ENCODE results near the gene RTN1. TPM values are rescaled to one million over a fixed set of nuclear protein-coding genes. Genes with fewer than 3 reads are reported as not detected.

Gene RTN1
- total RNA-seq, 4 donors from 2014 or later, result 1.4 to 2.5 (median 1.8) TPM

- no peak for DNase-seq
- TF ChIP-seq CTCF (IDR thresholded peaks at IDR 0.05 in 4 of 5, conservative IDR thresholded peaks at IDR 0.05 in 1 of 5), result no peak
- TF ChIP-seq POLR2A (IDR thresholded peaks at IDR 0.05), result no peak
- in situ Hi-C loops (cut with MboI; ENCODE audit: low sequenced_read_pairs in 4 of 4), result no loop called here
- Histone ChIP-seq H3K27ac (no peak overlapping the region), H3K4me1 (no peaks in the 10 kb centered on the region), H3K36me3 (no peaks in the 10 kb centered on the region), H3K4me3 (no peak overlapping the region), H3K9me3 (no peaks in the 10 kb centered on the region), H3K27me3 (no peaks in the 10 kb centered on the region)
- no peak for ATAC-seq
- intact Hi-C loops (cut with DNase I; ENCODE audit: low total_unique reads), result no loop called here
Measured at GRCh38 chr14:59777006-59777579, 93.5 kb downstream of the RTN1 start.

- Histone ChIP-seq H3K27ac (no peak overlapping the region), H3K36me3 (no peaks in the 10 kb centered on the region), H3K4me3 (no peak overlapping the region), H3K9me3 (no peaks in the 10 kb centered on the region), H3K27me3 (no peaks in the 10 kb centered on the region), H3K4me1 (no peaks in the 10 kb centered on the region)
- ATAC-seq (no peak), DNase-seq (no peak)
- TF ChIP-seq POLR2A (IDR thresholded peaks at IDR 0.05) (no peak), CTCF (IDR thresholded peaks at IDR 0.05 in 4 of 5, conservative IDR thresholded peaks at IDR 0.05 in 1 of 5) (no peak)
- in situ Hi-C loops (cut with MboI; ENCODE audit: low sequenced_read_pairs in 4 of 4), result no loop called here
- intact Hi-C loops (cut with DNase I; ENCODE audit: low total_unique reads), result no loop called here
Measured at GRCh38 chr14:59776468-59776867, 94.1 kb downstream of the RTN1 start.

- H3K27ac ChIP-seq, result no peak overlapping the region
- H3K4me1 ChIP-seq, result no peaks in the 10 kb centered on the region
- intact Hi-C loops (cut with DNase I; ENCODE audit: low total_unique reads) (no loop called here), in situ Hi-C loops (cut with MboI; ENCODE audit: low sequenced_read_pairs in 4 of 4) (no loop called here)
- H3K36me3 ChIP-seq, result no peaks in the 10 kb centered on the region
- no peak overlapping the region for H3K4me3 ChIP-seq
- ATAC-seq (no peak), DNase-seq (no peak)
- TF ChIP-seq POLR2A (IDR thresholded peaks at IDR 0.05) (no peak), CTCF (IDR thresholded peaks at IDR 0.05 in 4 of 5, conservative IDR thresholded peaks at IDR 0.05 in 1 of 5) (no peak)
- no peaks in the 10 kb centered on the region for H3K9me3 ChIP-seq
- H3K27me3 ChIP-seq, result no peaks in the 10 kb centered on the region
Measured at GRCh38 chr14:59772233-59772632, 98.3 kb downstream of the RTN1 start.

GRCh38 chr14:59771577-59771976 is 99.0 kb downstream of the RTN1 start:
- no peak for ATAC-seq
- in situ Hi-C loops (cut with MboI; ENCODE audit: low sequenced_read_pairs in 4 of 4) (no loop called here), intact Hi-C loops (cut with DNase I; ENCODE audit: low total_unique reads) (no loop called here)
- H3K36me3 ChIP-seq, result no peaks in the 10 kb centered on the region
- H3K4me3 ChIP-seq, result no peak overlapping the region
- H3K9me3 ChIP-seq, result no peaks in the 10 kb centered on the region
- H3K27ac ChIP-seq, result no peak overlapping the region
- TF ChIP-seq POLR2A (IDR thresholded peaks at IDR 0.05), result no peak
- no peak for TF ChIP-seq CTCF (IDR thresholded peaks at IDR 0.05 in 4 of 5, conservative IDR thresholded peaks at IDR 0.05 in 1 of 5)
- H3K27me3 ChIP-seq, result no peaks in the 10 kb centered on the region
- DNase-seq, result no peak
- H3K4me1 ChIP-seq, result no peaks in the 10 kb centered on the region

- DNase-seq (no peak), ATAC-seq (no peak)
- in situ Hi-C loops (cut with MboI; ENCODE audit: low sequenced_read_pairs in 4 of 4), result no loop called here
- Histone ChIP-seq H3K36me3 (no peaks in the 10 kb centered on the region), H3K4me1 (no peaks in the 10 kb centered on the region), H3K27me3 (no peaks in the 10 kb centered on the region), H3K9me3 (no peaks in the 10 kb centered on the region), H3K4me3 (no peak overlapping the region), H3K27ac (no peak overlapping the region)
- intact Hi-C loops (cut with DNase I; ENCODE audit: low total_unique reads), result no loop called here
- TF ChIP-seq CTCF (IDR thresholded peaks at IDR 0.05 in 4 of 5, conservative IDR thresholded peaks at IDR 0.05 in 1 of 5) (no peak), POLR2A (IDR thresholded peaks at IDR 0.05) (no peak)
Measured at GRCh38 chr14:59769586-59769985, 101.0 kb downstream of the RTN1 start.

All from gastrocnemius medialis (tissue), 4 donors.